GM13976 (cell line): ENCODE results near the gene TMTC2.

Experiments
- DNase-seq: peaks from one replicate; pipeline ENCODE4 v3.0.0; 2012; ENCODE audit warnings: low spot score
- CTCF ChIP-seq: IDR thresholded peaks from 2 replicates; pipeline ENCODE4 v1.5.1; 2012; ENCODE audit warnings: borderline replicate concordance, mild to moderate bottlenecking; ENCODE audit not compliant: insufficient read depth; ENCODE audit errors: extremely low read depth, missing control alignments, control extremely low read depth
- in situ Hi-C: fragments of 300-500 bp; cut with MboI; formaldehyde crosslinking; loops from one replicate; pipeline ENCODE4 v1.12.0; 2022; ENCODE audit warnings: low sequenced_read_pairs, mixed read lengths, inconsistent platforms; ENCODE audit not compliant: unreplicated experiment

Gene TMTC2

GRCh38 chr12:83083616-83084015 is 396.9 kb downstream of the TMTC2 start:
- no peak for TF ChIP-seq CTCF
- in situ Hi-C loops, result no loop called here
- DNase-seq, result no peak

- no peak for TF ChIP-seq CTCF
- in situ Hi-C loops, result no loop called here
- DNase-seq, result no peak
Observed at GRCh38 chr12:83084516-83085234, 398.0 kb downstream of the TMTC2 start.

GRCh38 chr12:83086023-83086422 is 399.3 kb downstream of the TMTC2 start:
- no peak for TF ChIP-seq CTCF
- no peak for DNase-seq
- in situ Hi-C loops, result no loop called here

GRCh38 chr12:83089575-83089974 is 402.9 kb downstream of the TMTC2 start:
- in situ Hi-C loops, result no loop called here
- no peak for DNase-seq
- TF ChIP-seq CTCF, result no peak

- TF ChIP-seq CTCF, result no peak
- in situ Hi-C loops, result no loop called here
- no peak for DNase-seq
Observed at GRCh38 chr12:83092129-83092528, 405.4 kb downstream of the TMTC2 start.

GRCh38 chr12:83092606-83093005 is 405.9 kb downstream of the TMTC2 start:
- TF ChIP-seq CTCF, result no peak
- DNase-seq, result no peak
- in situ Hi-C loops, result no loop called here

GRCh38 chr12:83093426-83093825 is 406.7 kb downstream of the TMTC2 start:
- in situ Hi-C loops, result no loop called here
- no peak for DNase-seq
- no peak for TF ChIP-seq CTCF
